ENCODE measurements around the gene ABLIM2. TPM values are rescaled to one million over a fixed set of nuclear protein-coding genes. Genes with fewer than 3 reads are reported as not detected.

Gene ABLIM2
- total RNA-seq, 1 experiment from 2014 or later: 6.1 TPM

DNA sequence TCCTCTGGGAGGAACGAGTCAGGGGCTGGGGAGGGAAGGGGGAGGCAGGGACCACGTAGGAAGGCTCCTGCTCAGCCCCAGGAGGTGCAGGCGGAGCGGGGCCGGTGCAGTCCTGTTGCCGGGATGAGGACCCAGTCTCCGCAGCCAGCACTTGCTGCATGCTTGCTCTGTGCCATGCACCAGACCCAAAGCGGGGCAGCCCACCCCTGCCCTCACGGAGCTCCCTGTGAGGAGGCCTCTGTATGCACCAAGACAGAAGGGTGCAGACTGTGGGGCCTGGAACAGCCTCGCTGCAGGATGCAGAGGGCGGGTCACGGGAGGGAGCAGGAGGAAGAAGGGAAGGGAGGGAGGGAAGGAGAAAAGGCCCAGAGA lies 61.9 kb downstream of the ABLIM2 start:
- peaks cover 7 to 9% of the 10 kb centered on the region in 2 experiments; a peak in 2 of 4 replicates for H3K4me1 ChIP-seq (ENCODE audit: control insufficient read depth in 1 of 2, insufficient read depth in 2 of 2, low read length in 2 of 2)
- no peak overlapping the region for H2AFZ ChIP-seq (ENCODE audit: low read depth, low read length, poor library complexity, severe bottlenecking)
- no peak overlapping the region for H3K4me3 ChIP-seq (replicated peaks in 1 of 2; ENCODE audit: low read depth in 1 of 2, low read length in 2 of 2)
- POLR2A ChIA-PET: no interaction called here
- CTCF ChIA-PET: no interaction called here
- no TSS peak for BruUV-seq (replicated peaks)
- no peaks in the 10 kb centered on the region for H3K27me3 ChIP-seq (ENCODE audit: insufficient read depth, low read length)
- intact Hi-C loops (cut with micrococcal nuclease): no loop called here
- no peak overlapping the region for H3K27ac ChIP-seq (ENCODE audit: low read depth, low read length)
- no peak overlapping the region for H3K4me2 ChIP-seq (ENCODE audit: low read length)
- RAD21 ChIA-PET (ENCODE audit: low non-redundant PET in 1 of 2, low total read pairs in 2 of 2, uncharacterized antibody in 2 of 2, unreplicated experiment in 2 of 2): no interaction called here
- DNase-seq (ENCODE audit: low read depth, low spot score): no peak
- H3K9me2 ChIP-seq (ENCODE audit: insufficient read depth): no peaks in the 10 kb centered on the region
- ATAC-seq: no peak
- H3K9me3 ChIP-seq (ENCODE audit: control insufficient read depth in 1 of 2, insufficient read depth in 1 of 2, low read depth in 1 of 2, low read length in 2 of 2): peaks cover 0 to 7% of the 10 kb centered on the region in 2 experiments; a peak in 1 of 4 replicates
- no peaks in the 10 kb centered on the region for H3K79me2 ChIP-seq (ENCODE audit: insufficient read depth, low read length)
- H4K20me1 ChIP-seq (ENCODE audit: insufficient read depth): no peaks in the 10 kb centered on the region
- no peak for TF ChIP-seq EZH2phosphoT487 (IDR thresholded peaks at IDR 0.05; ENCODE audit: borderline replicate concordance)
- TF ChIP-seq, protein P1, sequence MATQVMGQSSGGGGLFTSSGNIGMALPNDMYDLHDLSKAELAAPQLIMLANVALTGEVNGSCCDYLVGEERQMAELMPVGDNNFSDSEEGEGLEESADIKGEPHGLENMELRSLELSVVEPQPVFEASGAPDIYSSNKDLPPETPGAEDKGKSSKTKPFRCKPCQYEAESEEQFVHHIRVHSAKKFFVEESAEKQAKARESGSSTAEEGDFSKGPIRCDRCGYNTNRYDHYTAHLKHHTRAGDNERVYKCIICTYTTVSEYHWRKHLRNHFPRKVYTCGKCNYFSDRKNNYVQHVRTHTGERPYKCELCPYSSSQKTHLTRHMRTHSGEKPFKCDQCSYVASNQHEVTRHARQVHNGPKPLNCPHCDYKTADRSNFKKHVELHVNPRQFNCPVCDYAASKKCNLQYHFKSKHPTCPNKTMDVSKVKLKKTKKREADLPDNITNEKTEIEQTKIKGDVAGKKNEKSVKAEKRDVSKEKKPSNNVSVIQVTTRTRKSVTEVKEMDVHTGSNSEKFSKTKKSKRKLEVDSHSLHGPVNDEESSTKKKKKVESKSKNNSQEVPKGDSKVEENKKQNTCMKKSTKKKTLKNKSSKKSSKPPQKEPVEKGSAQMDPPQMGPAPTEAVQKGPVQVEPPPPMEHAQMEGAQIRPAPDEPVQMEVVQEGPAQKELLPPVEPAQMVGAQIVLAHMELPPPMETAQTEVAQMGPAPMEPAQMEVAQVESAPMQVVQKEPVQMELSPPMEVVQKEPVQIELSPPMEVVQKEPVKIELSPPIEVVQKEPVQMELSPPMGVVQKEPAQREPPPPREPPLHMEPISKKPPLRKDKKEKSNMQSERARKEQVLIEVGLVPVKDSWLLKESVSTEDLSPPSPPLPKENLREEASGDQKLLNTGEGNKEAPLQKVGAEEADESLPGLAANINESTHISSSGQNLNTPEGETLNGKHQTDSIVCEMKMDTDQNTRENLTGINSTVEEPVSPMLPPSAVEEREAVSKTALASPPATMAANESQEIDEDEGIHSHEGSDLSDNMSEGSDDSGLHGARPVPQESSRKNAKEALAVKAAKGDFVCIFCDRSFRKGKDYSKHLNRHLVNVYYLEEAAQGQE (IDR thresholded peaks at IDR 0.05; ENCODE audit: low read depth): no peak
- no peak for TF ChIP-seq TCF7L2 (IDR thresholded peaks at IDR 0.05; ENCODE audit: borderline replicate concordance, extremely low read depth, insufficient read depth, insufficient read length)
- no peak for TF ChIP-seq SIN3A (IDR thresholded peaks at IDR 0.05; ENCODE audit: low read depth)
- TF ChIP-seq SP1 (IDR thresholded peaks at IDR 0.05; ENCODE audit: low read depth): no peak
- TF ChIP-seq ZFX (IDR thresholded peaks at IDR 0.05): no peak
- TF ChIP-seq EGR1 (IDR thresholded peaks at IDR 0.05; ENCODE audit: low read depth): no peak
- TF ChIP-seq YY1 (IDR thresholded peaks at IDR 0.05; ENCODE audit: extremely low read depth, insufficient replicate concordance, low read depth, low read length): no peak
- TF ChIP-seq POLR2A (IDR thresholded peaks at IDR 0.05; ENCODE audit: borderline replicate concordance, extremely low read depth, insufficient read depth, insufficient read length): no peak
- TF ChIP-seq, protein P2, sequence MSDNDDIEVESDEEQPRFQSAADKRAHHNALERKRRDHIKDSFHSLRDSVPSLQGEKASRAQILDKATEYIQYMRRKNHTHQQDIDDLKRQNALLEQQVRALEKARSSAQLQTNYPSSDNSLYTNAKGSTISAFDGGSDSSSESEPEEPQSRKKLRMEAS (IDR thresholded peaks at IDR 0.05): no peak
- TF ChIP-seq EZH2 (IDR thresholded peaks at IDR 0.05): no peak
- no peak for TF ChIP-seq RAD21 (IDR thresholded peaks at IDR 0.05; ENCODE audit: low read depth)
- TF ChIP-seq, protein P3, sequence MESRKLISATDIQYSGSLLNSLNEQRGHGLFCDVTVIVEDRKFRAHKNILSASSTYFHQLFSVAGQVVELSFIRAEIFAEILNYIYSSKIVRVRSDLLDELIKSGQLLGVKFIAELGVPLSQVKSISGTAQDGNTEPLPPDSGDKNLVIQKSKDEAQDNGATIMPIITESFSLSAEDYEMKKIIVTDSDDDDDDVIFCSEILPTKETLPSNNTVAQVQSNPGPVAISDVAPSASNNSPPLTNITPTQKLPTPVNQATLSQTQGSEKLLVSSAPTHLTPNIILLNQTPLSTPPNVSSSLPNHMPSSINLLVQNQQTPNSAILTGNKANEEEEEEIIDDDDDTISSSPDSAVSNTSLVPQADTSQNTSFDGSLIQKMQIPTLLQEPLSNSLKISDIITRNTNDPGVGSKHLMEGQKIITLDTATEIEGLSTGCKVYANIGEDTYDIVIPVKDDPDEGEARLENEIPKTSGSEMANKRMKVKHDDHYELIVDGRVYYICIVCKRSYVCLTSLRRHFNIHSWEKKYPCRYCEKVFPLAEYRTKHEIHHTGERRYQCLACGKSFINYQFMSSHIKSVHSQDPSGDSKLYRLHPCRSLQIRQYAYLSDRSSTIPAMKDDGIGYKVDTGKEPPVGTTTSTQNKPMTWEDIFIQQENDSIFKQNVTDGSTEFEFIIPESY (IDR thresholded peaks at IDR 0.05; ENCODE audit: extremely low read depth, insufficient replicate concordance, low read length): no peak
- TF ChIP-seq, protein P4, sequence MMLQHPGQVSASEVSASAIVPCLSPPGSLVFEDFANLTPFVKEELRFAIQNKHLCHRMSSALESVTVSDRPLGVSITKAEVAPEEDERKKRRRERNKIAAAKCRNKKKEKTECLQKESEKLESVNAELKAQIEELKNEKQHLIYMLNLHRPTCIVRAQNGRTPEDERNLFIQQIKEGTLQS (IDR thresholded peaks at IDR 0.05): no peak
- TF ChIP-seq CEBPB (IDR thresholded peaks at IDR 0.05; ENCODE audit: low read depth): no peak
- no peak for TF ChIP-seq CBX3 (IDR thresholded peaks at IDR 0.05; ENCODE audit: low read depth)
- no peak for TF ChIP-seq ZNF274 (IDR thresholded peaks at IDR 0.05; ENCODE audit: low read depth, low read length)
- no peaks in the 10 kb centered on the region for H3K36me3 ChIP-seq (ENCODE audit: control insufficient read depth in 1 of 2, insufficient read depth in 2 of 2, low read length in 2 of 2)
- no peak overlapping the region for H3K9ac ChIP-seq (ENCODE audit: low read length)
